Mammary epithelial cell (primary cell): ENCODE measurements around the gene KRT10.

Experiments
- CTCF ChIP-seq, 2 donors: IDR thresholded peaks in 1 of 2; conservative IDR thresholded peaks in 1 of 2; 2 replicates each; pipeline ENCODE4 v1.5.1; 2011 to 2012; ENCODE audit warnings: inconsistent platforms in 2 of 2, low read length in 2 of 2, mild to moderate bottlenecking in 2 of 2, control low read depth in 1 of 2, low read depth in 1 of 2; ENCODE audit not compliant: insufficient read depth in 1 of 2; ENCODE audit errors: extremely low read depth in 1 of 2
- EZH2 ChIP-seq: IDR thresholded peaks from 2 replicates; pipeline ENCODE4 v1.6.1; 2012; ENCODE audit warnings: low read length, inconsistent platforms, borderline replicate concordance

- TF ChIP-seq CTCF (conservative IDR thresholded peaks at IDR 0.05 in 1 of 2, IDR thresholded peaks at IDR 0.05 in 1 of 2; ENCODE audit: extremely low read depth in 1 of 2, insufficient read depth in 1 of 2, low read depth in 1 of 2, low read length in 2 of 2) (no peak), EZH2 (no peak)
Measured at GRCh38 chr17:40843242-40843641, 20.8 kb upstream of the KRT10 start.
